GM23338 (cell line): Measurements from ENCODE around the gene TRMT2A. TPM values are rescaled to one million over a fixed set of nuclear protein-coding genes. Genes with fewer than 3 reads are reported as not detected.

Experiments
- ATAC-seq: fragments of 200-7000 bp; cut with Tn5 transposase; 3 replicates; pipeline ENCODE4 v1.9.1; 2020
- DNase-seq: peaks from one replicate; pipeline ENCODE4 v3.0.0-alpha.2; 2015; ENCODE audit warnings: low spot score
- H2AFZ ChIP-seq: fragments of 200-600 bp; sonication (generic); 2 replicates; pipeline ENCODE4 v1.8.0; 2016; ENCODE audit warnings: antibody characterized with exemption, mild to moderate bottlenecking, moderate library complexity
- H3F3A ChIP-seq: fragments of 200-600 bp; sonication (generic); replicated peaks from 2 replicates; pipeline ENCODE4 v1.8.0; 2017; ENCODE audit warnings: antibody characterized with exemption, mixed run types, low read depth
- H3K27ac ChIP-seq: fragments of 200-600 bp; sonication (generic); 2 replicates; pipeline ENCODE4 v1.6.1; 2016; ENCODE audit warnings: low read depth
- H3K27me3 ChIP-seq: fragments of 200-600 bp; sonication (generic); 2 replicates; pipeline ENCODE4 v1.8.0; 2016; ENCODE audit warnings: mild to moderate bottlenecking, mixed run types, moderate library complexity; ENCODE audit not compliant: insufficient read depth
- H3K36me3 ChIP-seq: fragments of 200-600 bp; sonication (generic); 2 replicates; pipeline ENCODE4 v1.8.0; 2016; ENCODE audit warnings: mild to moderate bottlenecking; ENCODE audit not compliant: insufficient read depth
- H3K4me1 ChIP-seq: fragments of 200-600 bp; sonication (generic); 2 replicates; pipeline ENCODE4 v1.8.0; 2016; ENCODE audit warnings: mild to moderate bottlenecking, moderate library complexity; ENCODE audit not compliant: insufficient read depth
- H3K4me2 ChIP-seq: fragments of 200-600 bp; sonication (generic); 2 replicates; pipeline ENCODE4 v1.7.1; 2017; ENCODE audit warnings: mixed run types
- H3K4me3 ChIP-seq: fragments of 200-600 bp; sonication (generic); 2 replicates; pipeline ENCODE4 v1.6.1; 2016; ENCODE audit warnings: mixed run types
- H3K79me2 ChIP-seq: fragments of 200-600 bp; sonication (generic); replicated peaks from 2 replicates; pipeline ENCODE4 v1.8.0; 2017; ENCODE audit warnings: mild to moderate bottlenecking; ENCODE audit not compliant: insufficient read depth
- H3K9me2 ChIP-seq: fragments of 200-600 bp; sonication (generic); 2 replicates; pipeline ENCODE4 v1.8.0; 2017; ENCODE audit not compliant: insufficient read depth
- H4K20me1 ChIP-seq: fragments of 200-600 bp; sonication (generic); replicated peaks from 2 replicates; pipeline ENCODE4 v1.8.0; 2017; ENCODE audit warnings: mild to moderate bottlenecking; ENCODE audit not compliant: insufficient read depth
- H3K27ac Mint-ChIP-seq: 2 replicates; pipeline ENCODE4 v1.8.0; 2020; ENCODE audit warnings: inconsistent platforms, mild to moderate bottlenecking, moderate library complexity, mixed read lengths
- H3K27me3 Mint-ChIP-seq: 3 replicates; pipeline ENCODE4 v1.8.0; 2022; ENCODE audit warnings: low read depth, mild to moderate bottlenecking, moderate library complexity, mixed read lengths, inconsistent platforms; ENCODE audit not compliant: insufficient read depth, poor library complexity
- H3K36me3 Mint-ChIP-seq: 3 replicates; pipeline ENCODE4 v1.8.0; 2021; ENCODE audit warnings: low read depth, mild to moderate bottlenecking, inconsistent platforms, moderate library complexity, mixed read lengths
- H3K4me1 Mint-ChIP-seq: 3 replicates; pipeline ENCODE4 v1.8.0; 2020; ENCODE audit warnings: mild to moderate bottlenecking, inconsistent platforms, mixed read lengths
- H3K4me3 Mint-ChIP-seq: 3 replicates; pipeline ENCODE4 v1.8.0; 2021; ENCODE audit warnings: moderate library complexity, mild to moderate bottlenecking, inconsistent platforms, mixed read lengths
- H3K9me3 Mint-ChIP-seq: 3 replicates; pipeline ENCODE4 v1.8.0; 2020; ENCODE audit warnings: moderate library complexity, mild to moderate bottlenecking, inconsistent platforms, mixed read lengths
- CREB1 ChIP-seq: fragments of 250-450 bp; sonication (Bioruptor Pico); IDR thresholded peaks from 2 replicates; pipeline ENCODE4 v1.5.0; 2020; ENCODE audit warnings: low read depth, mild to moderate bottlenecking, moderate library complexity
- CTCF ChIP-seq, 2 experiments: fragments of 200-600 bp in 1 of 2; sonication (generic) in 1 of 2; conservative IDR thresholded peaks; 2 replicates each; pipeline versions ENCODE4 v1.5.1 to v1.6.1; 2016 to 2017; ENCODE audit warnings: antibody characterized with exemption in 2 of 2, low read depth in 2 of 2, mild to moderate bottlenecking in 2 of 2, moderate library complexity in 1 of 2
- ETS1 ChIP-seq: IDR thresholded peaks from 2 replicates; pipeline ENCODE4 v1.6.1; 2016; ENCODE audit warnings: antibody characterized with exemption
- EZH2 ChIP-seq: fragments of 200-600 bp; sonication (generic); IDR thresholded peaks from one replicate; pipeline ENCODE4 v1.8.0; 2017; ENCODE audit warnings: antibody characterized with exemption, mild to moderate bottlenecking, low read depth; ENCODE audit not compliant: unreplicated experiment
- JUNB ChIP-seq: IDR thresholded peaks from one replicate; pipeline ENCODE4 v1.6.1; 2016; ENCODE audit warnings: antibody characterized with exemption; ENCODE audit not compliant: unreplicated experiment
- NANOG ChIP-seq: IDR thresholded peaks from 2 replicates; pipeline ENCODE4 v1.6.1; 2016; ENCODE audit warnings: antibody characterized with exemption, borderline replicate concordance
- POLR2AphosphoS5 ChIP-seq: IDR thresholded peaks from 2 replicates; pipeline ENCODE4 v1.6.1; 2016; ENCODE audit warnings: antibody characterized with exemption, low read depth
- ZNF114 ChIP-seq: fragments of 250-450 bp; sonication (Bioruptor Pico); IDR thresholded peaks from 2 replicates; pipeline ENCODE4 v1.5.0; 2020; ENCODE audit warnings: mild to moderate bottlenecking, moderate library complexity
- ZNF331 ChIP-seq: fragments of 250-450 bp; sonication (Bioruptor Pico); IDR thresholded peaks from 2 replicates; pipeline ENCODE4 v1.5.0; 2020; ENCODE audit warnings: low read depth, mild to moderate bottlenecking, moderate library complexity
- polyA plus RNA-seq: library from polyadenylated mRNA; unstranded; fragments of >200 nt; fragmentation: Nextera tagmentation; extraction: Ambion mirVana; gene quantifications from 2 replicates; pipeline ENCODE4 v1.2.1, GENCODE V29; 2016
- total RNA-seq: library from RNA; depleted of rRNA; stranded (reverse); fragments of >200 nt; shearing (Covaris generic); gene quantifications from 2 replicates; pipeline ENCODE4 v1.2.3, GENCODE V29; 2014

The TRMT2A gene
- total and polyA plus RNA-seq, 2 experiments from 2014 or later, result 41.3 to 61.3 TPM

DNA sequence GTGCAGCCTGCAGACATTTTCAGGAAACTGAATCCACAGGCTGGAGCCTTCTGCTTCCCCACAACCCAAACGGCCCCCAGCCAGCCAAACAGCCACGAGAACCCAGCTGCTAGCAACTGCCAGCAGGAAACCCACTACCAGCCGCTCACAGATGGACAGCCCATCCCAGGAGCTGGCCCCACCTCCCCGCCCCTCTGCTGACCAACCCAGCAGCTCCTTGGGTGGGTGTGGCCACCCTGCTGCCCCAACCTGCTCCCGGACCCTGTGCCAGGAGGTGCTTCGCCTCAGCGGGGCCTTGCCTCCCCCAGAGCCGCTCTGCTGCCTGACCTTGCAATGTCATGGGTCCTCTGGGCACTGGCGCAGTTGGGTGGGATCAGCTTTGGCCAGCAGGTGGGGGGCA is 42.0 kb upstream of the TRMT2A start:
- no peak overlapping the region for H3K4me3 ChIP-seq
- peaks cover 5% of the 10 kb centered on the region for H3K4me1 Mint-ChIP-seq
- TF ChIP-seq POLR2AphosphoS5 (no peak), ZNF114 (CRISPR knock-in tag) (no peak), ETS1 (no peak), EZH2 (no peak), NANOG (no peak), CTCF (conservative IDR thresholded peaks at IDR 0.05; ENCODE audit: low read depth in 2 of 2) (no peak), CREB1 (no peak)
- peak; percentile 85 for ATAC-seq
- H3K36me3 Mint-ChIP-seq, result no peaks in the 10 kb centered on the region
- H3K4me2 ChIP-seq, result no peak overlapping the region
- H3K4me1 ChIP-seq, result no peaks in the 10 kb centered on the region
- H3K9me3 Mint-ChIP-seq, result peaks cover under 1% of the 10 kb centered on the region; the same call in 2 of the 3 replicates
- H3K27ac ChIP-seq, result no peak overlapping the region
- H3K4me3 Mint-ChIP-seq, result no peak overlapping the region
- H3K27ac Mint-ChIP-seq, result no peak overlapping the region; the same call in 1 of the 2 replicates
- H3K27me3 Mint-ChIP-seq, result peaks cover under 1% of the 10 kb centered on the region
- H3K9me2 ChIP-seq, result no peaks in the 10 kb centered on the region
- no peaks in the 10 kb centered on the region for H3F3A ChIP-seq
- no peak overlapping the region; the same call in 1 of the 2 replicates for H2AFZ ChIP-seq
- H4K20me1 ChIP-seq, result no peaks in the 10 kb centered on the region
- H3K79me2 ChIP-seq, result no peaks in the 10 kb centered on the region
- peak; percentile 67 for DNase-seq
- no peaks in the 10 kb centered on the region for H3K36me3 ChIP-seq
- H3K27me3 ChIP-seq, result no peaks in the 10 kb centered on the region

- H3K27ac ChIP-seq, result no peak overlapping the region
- H3K4me3 Mint-ChIP-seq, result no peak overlapping the region
- no peak for DNase-seq
- TF ChIP-seq CREB1, result no peak
- no peak for TF ChIP-seq POLR2AphosphoS5
- no peak for TF ChIP-seq ETS1
- TF ChIP-seq EZH2, result no peak
- no peak for TF ChIP-seq CTCF (conservative IDR thresholded peaks at IDR 0.05; ENCODE audit: low read depth in 2 of 2)
- no peak for TF ChIP-seq JUNB
- no peak for TF ChIP-seq NANOG
- TF ChIP-seq ZNF331 (CRISPR knock-in tag), result no peak
Measured at GRCh38 chr22:20158391-20159036, 41.5 kb upstream of the TRMT2A start.

More at GRCh38 chr22:20158391-20159036, 41.5 kb upstream of the TRMT2A start:
- no peak overlapping the region; the same call in 1 of the 2 replicates for H2AFZ ChIP-seq
- H3K4me1 Mint-ChIP-seq, result peaks cover 9% of the 10 kb centered on the region
- H3K36me3 Mint-ChIP-seq, result no peaks in the 10 kb centered on the region
- no peak overlapping the region; the same call in 1 of the 2 replicates for H3K27ac Mint-ChIP-seq
- H3K36me3 ChIP-seq, result no peaks in the 10 kb centered on the region
- no peak for ATAC-seq
- H3K4me2 ChIP-seq, result no peak overlapping the region
- no peaks in the 10 kb centered on the region for H3K4me1 ChIP-seq
- no peaks in the 10 kb centered on the region for H3K9me2 ChIP-seq
- peaks cover 5% of the 10 kb centered on the region for H3K27me3 Mint-ChIP-seq
- no peaks in the 10 kb centered on the region for H3F3A ChIP-seq
- H3K9me3 Mint-ChIP-seq, result no peaks in the 10 kb centered on the region
- H3K79me2 ChIP-seq, result no peaks in the 10 kb centered on the region
- H4K20me1 ChIP-seq, result no peaks in the 10 kb centered on the region
- H3K4me3 ChIP-seq, result no peak overlapping the region
- H3K27me3 ChIP-seq, result no peaks in the 10 kb centered on the region
